NCI-H187 treated with DMSO at 0.1 percent for 48 hours (cell line): ENCODE results near the gene SRXN1.
"Not testable (repeated sequence)": the region's sequence is repeated elsewhere in the genome, so short reads cannot be mapped to it uniquely, and the experiment has no call there.

Experiments
- DNase-seq: peaks from one replicate; lab custom pipeline; 2025; lab: John Stamatoyannopoulos, UW

The SRXN1 gene

GRCh38 chr20:655726-656624 lies 3.0 kb upstream of the SRXN1 start:
- DNase-seq: no peak

- no peak for DNase-seq
These were observed 1.4 kb upstream of the SRXN1 start for GRCh38 chr20:654417-654750.

DNA sequence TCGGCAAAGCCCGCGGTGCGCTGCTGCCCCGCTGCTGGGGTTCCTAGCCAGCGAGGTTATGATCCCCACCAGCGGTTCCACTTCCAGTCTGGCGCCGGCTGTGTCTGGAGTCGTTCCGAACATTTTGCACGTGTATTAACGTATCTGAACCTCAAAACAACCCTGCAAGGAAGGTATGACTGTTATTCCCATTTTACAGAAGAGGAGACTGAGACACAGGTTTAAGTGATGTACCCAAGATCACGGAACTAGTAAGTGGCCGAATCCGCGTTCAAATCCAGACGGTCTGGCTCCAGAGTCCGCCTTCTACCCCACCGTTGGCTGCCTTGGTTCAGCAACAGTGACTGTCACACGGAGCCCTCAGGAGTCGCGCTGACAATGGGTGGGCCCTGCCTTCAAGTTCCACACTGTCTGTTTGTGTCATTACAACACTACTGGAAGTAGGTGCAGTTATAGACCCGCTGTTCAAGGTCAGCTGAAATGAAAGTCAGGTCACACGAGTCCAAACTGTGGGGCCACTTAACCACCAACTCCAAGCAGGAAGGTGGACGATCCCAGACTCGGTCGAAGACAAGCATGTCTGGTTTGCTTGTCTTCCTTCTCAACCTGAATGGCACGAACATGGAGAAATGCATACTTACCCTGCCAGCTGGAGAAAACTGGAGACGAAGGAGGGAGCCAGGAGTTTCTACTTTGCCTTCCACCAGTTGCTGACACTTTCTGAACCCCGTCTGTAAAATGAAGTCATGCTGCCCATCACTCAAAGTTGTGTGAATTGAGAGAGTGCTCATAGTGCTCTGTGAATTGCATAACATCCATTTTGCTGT lies 803 bp upstream of the SRXN1 start:
- no peak for DNase-seq

- DNase-seq: no peak
These were observed 338 bp downstream of the SRXN1 start for GRCh38 chr20:652615-653109.

GRCh38 chr20:651713-652614 lies 1.0 kb downstream of the SRXN1 start:
- no peak for DNase-seq

GRCh38 chr20:650954-651353 lies 2.0 kb downstream of the SRXN1 start:
- no peak for DNase-seq

GRCh38 chr20:650281-650680 lies 2.7 kb downstream of the SRXN1 start:
- DNase-seq: no peak

DNA sequence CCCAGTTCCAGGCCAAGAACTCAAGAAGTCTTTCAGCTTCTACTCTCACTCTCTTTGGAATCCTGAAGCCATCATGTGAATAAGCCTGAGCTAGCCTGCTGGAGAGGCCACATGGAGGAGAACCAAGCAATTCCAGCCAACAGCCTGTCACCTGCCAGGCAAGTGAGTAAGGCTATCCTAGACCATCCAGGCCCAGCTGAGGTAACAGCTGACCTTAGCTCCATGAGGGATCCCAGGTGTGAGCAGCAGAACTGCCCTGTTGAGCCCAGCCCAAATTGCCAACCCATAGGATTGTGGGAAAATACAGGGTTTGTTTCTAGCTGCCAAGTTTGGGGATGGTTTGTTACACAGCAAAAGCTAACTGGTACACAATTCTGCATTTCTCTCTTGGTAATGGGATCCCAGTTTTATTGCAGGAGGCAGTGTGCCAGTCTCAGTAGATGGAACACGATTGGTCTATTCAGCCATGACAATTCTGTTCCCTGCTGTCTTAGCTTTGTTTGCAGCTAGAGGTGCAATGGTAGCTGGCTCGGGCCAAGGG lies 5.5 kb downstream of the SRXN1 start:
- DNase-seq: no peak

DNA sequence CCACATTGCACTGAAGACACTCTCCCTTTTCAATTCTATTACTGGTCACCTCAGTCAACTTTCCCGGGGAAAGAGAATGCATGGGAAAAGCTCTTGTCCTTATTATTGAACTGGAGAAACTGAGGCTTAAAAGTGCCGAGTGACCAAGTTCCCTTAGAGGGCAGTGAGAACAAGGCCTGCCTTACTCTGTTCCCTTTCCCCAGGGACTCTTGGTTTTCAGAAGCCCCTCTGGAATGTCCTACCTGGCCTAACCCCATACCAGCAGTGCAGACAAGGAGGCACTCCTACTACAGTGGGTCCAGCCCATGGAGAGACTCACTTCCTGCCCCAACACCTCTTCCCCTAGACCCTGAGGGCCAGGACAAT lies 6.1 kb downstream of the SRXN1 start:
- DNase-seq: no peak

DNA sequence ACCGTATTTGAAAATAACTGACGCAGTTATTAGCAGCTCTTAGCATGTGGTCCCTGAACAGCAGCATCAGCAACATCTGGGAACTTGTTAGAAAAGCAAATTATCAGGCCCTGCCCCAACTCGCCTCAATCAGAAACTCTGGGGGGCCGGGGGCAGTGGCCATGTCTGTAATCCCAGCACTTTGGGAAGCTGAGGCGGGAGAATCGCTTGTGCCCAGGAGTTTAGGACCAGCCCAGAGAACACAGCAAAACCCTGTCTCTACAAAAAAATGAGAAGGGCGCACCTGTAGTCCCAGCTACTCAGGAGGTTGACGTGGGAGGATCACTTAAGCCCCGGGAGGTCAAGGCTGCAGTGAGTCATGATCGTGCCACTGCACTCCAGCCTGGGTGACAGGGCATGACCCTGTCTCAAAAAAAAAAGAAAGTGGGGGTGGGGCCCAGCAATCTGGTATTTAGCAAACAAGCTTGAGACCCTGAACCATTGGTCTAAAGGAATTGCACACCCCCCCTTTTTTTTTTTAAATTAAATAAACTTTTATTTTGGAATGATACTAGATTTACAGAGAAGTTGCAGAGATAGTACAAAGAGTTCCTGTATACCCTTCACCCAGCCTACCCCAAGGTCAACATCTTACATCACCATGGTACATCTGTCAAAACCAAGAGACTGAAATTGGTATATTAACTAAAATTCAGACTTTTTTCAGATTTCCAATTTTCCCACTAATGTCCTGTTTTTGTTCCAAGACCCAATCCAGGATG lies 6.7 kb downstream of the SRXN1 start:
- DNase-seq: no peak

DNA sequence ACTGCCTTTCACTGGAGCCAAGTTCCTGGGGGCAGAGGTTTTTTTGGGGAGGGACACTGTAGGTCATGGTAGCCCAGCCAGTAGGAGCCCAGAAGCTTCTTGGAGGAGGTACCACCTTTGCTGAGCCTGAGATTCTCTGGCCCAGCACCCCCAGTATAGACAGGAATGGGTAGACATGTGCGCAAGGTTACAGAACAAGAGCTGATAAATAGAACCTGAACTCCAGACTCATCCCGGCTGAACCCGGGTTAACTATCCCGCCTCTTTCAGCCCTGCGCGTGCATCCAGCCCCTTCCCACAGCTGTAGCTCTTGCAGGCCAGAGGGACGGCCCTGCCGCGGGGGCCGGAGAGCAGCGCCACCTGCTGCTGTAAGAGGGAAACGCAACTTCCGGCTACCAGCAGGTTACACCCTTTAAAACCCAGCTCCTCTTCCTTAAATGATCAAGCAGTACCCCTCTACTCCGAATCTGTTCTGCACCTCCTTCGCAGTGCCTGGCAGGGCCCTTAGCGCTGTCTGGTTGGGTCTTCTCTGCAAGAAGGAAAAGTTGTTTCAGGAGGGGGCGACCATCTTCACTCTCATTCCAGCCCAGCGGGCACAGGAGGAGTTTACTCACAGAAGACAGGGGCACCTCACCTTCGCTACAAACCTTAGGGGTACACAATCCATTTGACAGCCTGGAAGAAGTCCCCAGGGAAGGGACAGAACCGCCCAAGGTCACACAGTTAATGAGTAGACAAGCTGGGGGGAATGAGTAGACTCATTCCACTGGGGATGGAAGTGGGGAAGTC lies 7.5 kb downstream of the SRXN1 start:
- no peak for DNase-seq

GRCh38 chr20:644692-645317 lies 8.2 kb downstream of the SRXN1 start:
- DNase-seq: no peak

- no peak for DNase-seq
These were observed 10.4 kb downstream of the SRXN1 start for GRCh38 chr20:642398-643174.

DNA sequence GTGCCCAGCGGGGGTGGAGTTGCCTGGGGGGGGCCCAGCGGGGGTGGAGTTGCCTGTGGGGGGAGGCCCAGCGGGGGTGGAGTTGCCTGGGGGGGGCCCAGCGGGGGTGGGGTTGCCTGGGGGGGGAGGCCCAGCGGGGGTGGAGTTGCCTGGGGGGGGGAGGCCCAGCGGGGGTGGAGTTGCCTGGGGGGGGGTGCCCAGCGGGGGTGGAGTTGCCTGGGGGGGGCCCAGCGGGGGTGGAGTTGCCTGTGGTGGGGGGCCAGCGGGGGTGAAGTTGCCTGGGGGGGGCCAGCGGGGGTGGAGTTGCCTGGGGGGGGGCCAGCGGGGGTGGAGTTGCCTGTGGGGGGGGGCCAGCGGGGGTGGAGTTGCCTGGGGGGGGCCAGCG lies 11.0 kb downstream of the SRXN1 start:
- DNase-seq: not testable (repeated sequence)

- DNase-seq: no peak
These were observed 11.5 kb downstream of the SRXN1 start for GRCh38 chr20:641516-641875.

GRCh38 chr20:640674-641515 lies 12.1 kb downstream of the SRXN1 start:
- DNase-seq: no peak

DNA sequence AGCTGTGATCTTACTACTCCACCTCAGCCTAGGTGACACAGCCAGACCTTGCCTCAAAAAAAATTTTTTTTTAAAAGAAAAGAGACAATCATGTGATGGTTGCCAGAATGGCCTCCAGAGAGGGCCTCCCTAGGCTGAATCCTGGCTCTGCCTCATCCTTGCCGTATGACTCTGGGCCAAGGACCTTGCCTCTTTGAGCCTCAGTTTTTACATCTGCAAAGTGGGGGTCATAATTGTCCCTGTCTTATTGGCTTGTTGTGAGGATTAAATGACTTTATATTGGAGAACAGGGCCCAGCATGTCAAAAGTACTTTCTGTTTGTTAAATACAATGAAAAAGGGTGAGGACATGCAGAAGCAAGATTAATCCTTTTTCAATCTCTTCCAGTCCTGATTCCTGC lies 14.4 kb downstream of the SRXN1 start:
- no peak for DNase-seq

GRCh38 chr20:637559-637958 lies 15.4 kb downstream of the SRXN1 start:
- DNase-seq: no peak
